ENCODE data around the gene CNNM2.

The CNNM2 gene

GRCh38 chr10:103040418-103040817 is 122.3 kb downstream of the CNNM2 start:
- no peak for TF ChIP-seq EZH2phosphoT487 (IDR thresholded peaks at IDR 0.05; ENCODE audit: borderline replicate concordance, low read length)
- TF ChIP-seq, protein P1, sequence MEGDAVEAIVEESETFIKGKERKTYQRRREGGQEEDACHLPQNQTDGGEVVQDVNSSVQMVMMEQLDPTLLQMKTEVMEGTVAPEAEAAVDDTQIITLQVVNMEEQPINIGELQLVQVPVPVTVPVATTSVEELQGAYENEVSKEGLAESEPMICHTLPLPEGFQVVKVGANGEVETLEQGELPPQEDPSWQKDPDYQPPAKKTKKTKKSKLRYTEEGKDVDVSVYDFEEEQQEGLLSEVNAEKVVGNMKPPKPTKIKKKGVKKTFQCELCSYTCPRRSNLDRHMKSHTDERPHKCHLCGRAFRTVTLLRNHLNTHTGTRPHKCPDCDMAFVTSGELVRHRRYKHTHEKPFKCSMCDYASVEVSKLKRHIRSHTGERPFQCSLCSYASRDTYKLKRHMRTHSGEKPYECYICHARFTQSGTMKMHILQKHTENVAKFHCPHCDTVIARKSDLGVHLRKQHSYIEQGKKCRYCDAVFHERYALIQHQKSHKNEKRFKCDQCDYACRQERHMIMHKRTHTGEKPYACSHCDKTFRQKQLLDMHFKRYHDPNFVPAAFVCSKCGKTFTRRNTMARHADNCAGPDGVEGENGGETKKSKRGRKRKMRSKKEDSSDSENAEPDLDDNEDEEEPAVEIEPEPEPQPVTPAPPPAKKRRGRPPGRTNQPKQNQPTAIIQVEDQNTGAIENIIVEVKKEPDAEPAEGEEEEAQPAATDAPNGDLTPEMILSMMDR (IDR thresholded peaks at IDR 0.05; ENCODE audit: low read depth, low read length, poor library complexity, severe bottlenecking): no peak
- H3K4me1 ChIP-seq (ENCODE audit: control insufficient read depth, low read length): peaks cover 16% of the 10 kb centered on the region
- no peaks in the 10 kb centered on the region for H4K20me1 ChIP-seq (ENCODE audit: control insufficient read depth, insufficient read depth, low read depth, low read length)
- H3K36me3 ChIP-seq (ENCODE audit: control insufficient read depth, low read length): no peaks in the 10 kb centered on the region
- no peaks in the 10 kb centered on the region for H3K79me2 ChIP-seq (ENCODE audit: control insufficient read depth, low read length)
- H3F3A ChIP-seq (ENCODE audit: control insufficient read depth, insufficient read depth): no peaks in the 10 kb centered on the region
- H3K4me2 ChIP-seq (ENCODE audit: low read length): no peak overlapping the region
- no peaks in the 10 kb centered on the region for H3K9me3 ChIP-seq (ENCODE audit: control insufficient read depth, insufficient read depth, low read length)
- H3K27me3 ChIP-seq (ENCODE audit: control insufficient read depth, low read length): 0 out of 2 replicates have a peak, but pooled peaks cover 2% of the 10 kb centered on the region
- no peaks in the 10 kb centered on the region for H3K9me2 ChIP-seq (replicated peaks; ENCODE audit: control insufficient read depth, low read length)
- H3K27ac ChIP-seq (ENCODE audit: low read depth, low read length): no peak overlapping the region
- H3K4me3 ChIP-seq (ENCODE audit: low read length): no peak overlapping the region

- H3K79me2 ChIP-seq (ENCODE audit: control insufficient read depth, low read length): no peaks in the 10 kb centered on the region
- no peaks in the 10 kb centered on the region for H3F3A ChIP-seq (ENCODE audit: control insufficient read depth, insufficient read depth)
- no peaks in the 10 kb centered on the region for H3K27me3 ChIP-seq (ENCODE audit: control insufficient read depth, low read length)
- no peak overlapping the region for H3K27ac ChIP-seq (ENCODE audit: low read depth, low read length)
- no peaks in the 10 kb centered on the region for H3K9me3 ChIP-seq (ENCODE audit: control insufficient read depth, insufficient read depth, low read length)
- H4K20me1 ChIP-seq (ENCODE audit: control insufficient read depth, insufficient read depth, low read depth, low read length): no peaks in the 10 kb centered on the region
- no peaks in the 10 kb centered on the region for H3K36me3 ChIP-seq (ENCODE audit: control insufficient read depth, low read length)
- H3K9me2 ChIP-seq (replicated peaks; ENCODE audit: control insufficient read depth, low read length): no peaks in the 10 kb centered on the region
- H3K4me1 ChIP-seq (ENCODE audit: control insufficient read depth, low read length): peaks cover 16% of the 10 kb centered on the region
- no peak overlapping the region for H3K4me3 ChIP-seq (ENCODE audit: low read length)
- H3K4me2 ChIP-seq (ENCODE audit: low read length): no peak overlapping the region
- TF ChIP-seq, protein P1 (IDR thresholded peaks at IDR 0.05; ENCODE audit: low read depth, low read length, poor library complexity, severe bottlenecking): no peak
- TF ChIP-seq EZH2phosphoT487 (IDR thresholded peaks at IDR 0.05; ENCODE audit: borderline replicate concordance, low read length): no peak
Observed at GRCh38 chr10:103041391-103041790, 123.3 kb downstream of the CNNM2 start.

- Histone ChIP-seq H3F3A (ENCODE audit: control insufficient read depth, insufficient read depth) (no peaks in the 10 kb centered on the region), H3K4me1 (ENCODE audit: control insufficient read depth, low read length) (peaks cover 16% of the 10 kb centered on the region)
Observed at GRCh38 chr10:103042129-103042528, 124.0 kb downstream of the CNNM2 start.

More at GRCh38 chr10:103042129-103042528, 124.0 kb downstream of the CNNM2 start:
- no peak overlapping the region for H3K4me2 ChIP-seq (ENCODE audit: low read length)
- no peaks in the 10 kb centered on the region for H3K9me2 ChIP-seq (replicated peaks; ENCODE audit: control insufficient read depth, low read length)
- H3K36me3 ChIP-seq (ENCODE audit: control insufficient read depth, low read length): no peaks in the 10 kb centered on the region
- no peak overlapping the region for H3K27ac ChIP-seq (ENCODE audit: low read depth, low read length)
- no peaks in the 10 kb centered on the region for H3K79me2 ChIP-seq (ENCODE audit: control insufficient read depth, low read length)
- no peaks in the 10 kb centered on the region for H4K20me1 ChIP-seq (ENCODE audit: control insufficient read depth, insufficient read depth, low read depth, low read length)
- no peak for TF ChIP-seq EZH2phosphoT487 (IDR thresholded peaks at IDR 0.05; ENCODE audit: borderline replicate concordance, low read length)
- TF ChIP-seq, protein P1 (IDR thresholded peaks at IDR 0.05; ENCODE audit: low read depth, low read length, poor library complexity, severe bottlenecking): no peak
- H3K4me3 ChIP-seq (ENCODE audit: low read length): no peak overlapping the region
- no peaks in the 10 kb centered on the region for H3K9me3 ChIP-seq (ENCODE audit: control insufficient read depth, insufficient read depth, low read length)
- no peaks in the 10 kb centered on the region for H3K27me3 ChIP-seq (ENCODE audit: control insufficient read depth, low read length)
